Measurements from ENCODE around the gene RETNLB.

DNA sequence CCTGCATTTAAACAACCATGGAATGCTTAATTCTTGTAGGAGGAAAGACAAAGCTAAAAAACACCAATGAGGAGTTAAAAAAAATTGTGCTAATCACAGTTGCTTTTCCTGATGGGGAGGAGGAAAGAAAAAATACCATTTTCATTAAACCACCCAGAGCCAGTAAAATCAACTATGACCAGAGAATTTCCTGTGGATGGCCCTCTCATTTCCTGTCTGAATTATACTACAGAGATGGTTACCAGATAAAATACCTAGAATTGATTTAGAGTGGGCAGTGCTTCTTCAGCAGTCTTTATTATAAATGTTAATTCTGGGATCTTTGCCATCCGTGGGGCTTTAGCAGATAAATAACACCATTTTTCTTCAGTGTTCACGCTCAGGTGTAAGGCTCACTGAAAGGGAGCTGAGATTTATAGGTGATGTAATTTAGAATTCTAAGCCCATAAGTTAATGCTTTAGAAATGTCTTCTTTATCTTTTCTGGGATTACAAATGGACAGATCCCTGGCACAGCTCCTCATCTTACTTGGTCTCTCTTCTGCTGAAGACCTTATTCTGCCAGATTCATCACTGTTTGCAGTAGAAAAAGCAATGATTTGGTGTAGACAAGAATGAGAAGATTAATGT lies 37.9 kb downstream of the RETNLB start:
- TF ChIP-seq, protein P1, sequence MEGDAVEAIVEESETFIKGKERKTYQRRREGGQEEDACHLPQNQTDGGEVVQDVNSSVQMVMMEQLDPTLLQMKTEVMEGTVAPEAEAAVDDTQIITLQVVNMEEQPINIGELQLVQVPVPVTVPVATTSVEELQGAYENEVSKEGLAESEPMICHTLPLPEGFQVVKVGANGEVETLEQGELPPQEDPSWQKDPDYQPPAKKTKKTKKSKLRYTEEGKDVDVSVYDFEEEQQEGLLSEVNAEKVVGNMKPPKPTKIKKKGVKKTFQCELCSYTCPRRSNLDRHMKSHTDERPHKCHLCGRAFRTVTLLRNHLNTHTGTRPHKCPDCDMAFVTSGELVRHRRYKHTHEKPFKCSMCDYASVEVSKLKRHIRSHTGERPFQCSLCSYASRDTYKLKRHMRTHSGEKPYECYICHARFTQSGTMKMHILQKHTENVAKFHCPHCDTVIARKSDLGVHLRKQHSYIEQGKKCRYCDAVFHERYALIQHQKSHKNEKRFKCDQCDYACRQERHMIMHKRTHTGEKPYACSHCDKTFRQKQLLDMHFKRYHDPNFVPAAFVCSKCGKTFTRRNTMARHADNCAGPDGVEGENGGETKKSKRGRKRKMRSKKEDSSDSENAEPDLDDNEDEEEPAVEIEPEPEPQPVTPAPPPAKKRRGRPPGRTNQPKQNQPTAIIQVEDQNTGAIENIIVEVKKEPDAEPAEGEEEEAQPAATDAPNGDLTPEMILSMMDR (IDR thresholded peaks at IDR 0.05; ENCODE audit: insufficient read depth, low read length, poor library complexity, severe bottlenecking): no peak
- TF ChIP-seq EZH2phosphoT487 (conservative IDR thresholded peaks at IDR 0.05; ENCODE audit: low read length): no peak
